A549 (cell line): ENCODE measurements around the gene HNRNPAB.

Experiments
- FOSB ChIP-seq: fragments of 250-450 bp; sonication (Bioruptor Pico); IDR thresholded peaks from 2 replicates; pipeline ENCODE4 v1.5.0; 2020; ENCODE audit warnings: mild to moderate bottlenecking, moderate library complexity
- HDAC2 ChIP-seq: fragments of 200-600 bp; sonication (generic); IDR thresholded peaks from 2 replicates; pipeline ENCODE4 v1.6.1; 2016
- MAZ ChIP-seq: fragments of 150-350 bp; IDR thresholded peaks from 2 replicates; pipeline ENCODE4 v1.6.1; 2014; ENCODE audit warnings: antibody characterized with exemption, low read depth, low read length, borderline replicate concordance
- ZFP36 ChIP-seq: fragments of 450-650 bp; IDR thresholded peaks from 2 replicates; pipeline ENCODE4 v1.6.1; 2014; ENCODE audit warnings: borderline replicate concordance; ENCODE audit not compliant: partially characterized antibody
- TF ChIP-seq, protein P1 (sequence below): IDR thresholded peaks from 2 replicates; pipeline ENCODE4 v1.6.1; 2012
- TF ChIP-seq, protein P2 (sequence below): fragments of >200 bp; sonication (Bioruptor Twin); formaldehyde crosslinking; IDR thresholded peaks from 3 replicates; pipeline ENCODE4 v1.5.1; 2016
- TF ChIP-seq, protein P3 (sequence below): fragments of 450-650 bp; IDR thresholded peaks from 2 replicates; pipeline ENCODE4 v1.6.1; 2014; ENCODE audit warnings: antibody characterized with exemption

DNA sequence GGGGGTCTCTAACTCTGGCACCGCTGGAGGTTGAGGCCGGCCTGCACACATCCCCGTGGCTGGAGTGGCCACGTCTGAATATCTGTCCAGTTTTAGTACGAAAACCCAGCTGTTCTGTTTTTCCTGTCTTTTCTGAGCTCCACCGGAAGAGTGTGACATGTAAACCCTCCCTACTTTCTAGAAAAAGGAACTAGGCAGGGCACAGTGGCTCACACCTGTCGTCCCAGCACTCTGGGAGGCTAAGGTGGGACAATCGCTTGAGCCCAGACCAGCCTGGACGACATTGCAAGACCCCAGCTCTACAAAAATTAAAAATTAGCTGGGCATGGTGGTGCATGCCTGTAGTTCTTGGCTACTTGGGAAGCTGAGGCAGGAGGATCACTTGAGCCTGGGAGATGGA lies 36.4 kb downstream of the HNRNPAB start:
- TF ChIP-seq, protein P1, sequence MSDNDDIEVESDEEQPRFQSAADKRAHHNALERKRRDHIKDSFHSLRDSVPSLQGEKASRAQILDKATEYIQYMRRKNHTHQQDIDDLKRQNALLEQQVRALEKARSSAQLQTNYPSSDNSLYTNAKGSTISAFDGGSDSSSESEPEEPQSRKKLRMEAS = no peak
- TF ChIP-seq, protein P2, sequence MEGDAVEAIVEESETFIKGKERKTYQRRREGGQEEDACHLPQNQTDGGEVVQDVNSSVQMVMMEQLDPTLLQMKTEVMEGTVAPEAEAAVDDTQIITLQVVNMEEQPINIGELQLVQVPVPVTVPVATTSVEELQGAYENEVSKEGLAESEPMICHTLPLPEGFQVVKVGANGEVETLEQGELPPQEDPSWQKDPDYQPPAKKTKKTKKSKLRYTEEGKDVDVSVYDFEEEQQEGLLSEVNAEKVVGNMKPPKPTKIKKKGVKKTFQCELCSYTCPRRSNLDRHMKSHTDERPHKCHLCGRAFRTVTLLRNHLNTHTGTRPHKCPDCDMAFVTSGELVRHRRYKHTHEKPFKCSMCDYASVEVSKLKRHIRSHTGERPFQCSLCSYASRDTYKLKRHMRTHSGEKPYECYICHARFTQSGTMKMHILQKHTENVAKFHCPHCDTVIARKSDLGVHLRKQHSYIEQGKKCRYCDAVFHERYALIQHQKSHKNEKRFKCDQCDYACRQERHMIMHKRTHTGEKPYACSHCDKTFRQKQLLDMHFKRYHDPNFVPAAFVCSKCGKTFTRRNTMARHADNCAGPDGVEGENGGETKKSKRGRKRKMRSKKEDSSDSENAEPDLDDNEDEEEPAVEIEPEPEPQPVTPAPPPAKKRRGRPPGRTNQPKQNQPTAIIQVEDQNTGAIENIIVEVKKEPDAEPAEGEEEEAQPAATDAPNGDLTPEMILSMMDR = no peak
- TF ChIP-seq FOSB (CRISPR knock-in tag) (no peak), HDAC2 (no peak), MAZ (no peak), ZFP36 (no peak)
- TF ChIP-seq, protein P3, sequence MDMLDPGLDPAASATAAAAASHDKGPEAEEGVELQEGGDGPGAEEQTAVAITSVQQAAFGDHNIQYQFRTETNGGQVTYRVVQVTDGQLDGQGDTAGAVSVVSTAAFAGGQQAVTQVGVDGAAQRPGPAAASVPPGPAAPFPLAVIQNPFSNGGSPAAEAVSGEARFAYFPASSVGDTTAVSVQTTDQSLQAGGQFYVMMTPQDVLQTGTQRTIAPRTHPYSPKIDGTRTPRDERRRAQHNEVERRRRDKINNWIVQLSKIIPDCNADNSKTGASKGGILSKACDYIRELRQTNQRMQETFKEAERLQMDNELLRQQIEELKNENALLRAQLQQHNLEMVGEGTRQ = no peak
